Progenitor cell of endocrine pancreas (in vitro differentiated cells): ENCODE measurements around the gene PLSCR2. TPM values are rescaled to one million over a fixed set of nuclear protein-coding genes. Genes with fewer than 3 reads are reported as not detected.

Experiments used
- DNase-seq: peaks from one replicate; pipeline ENCODE4 v3.0.0; 2021; ENCODE audit warnings: low spot score; ENCODE audit not compliant: unreplicated experiment
- H3K27ac Mint-ChIP-seq: 2 replicates; pipeline ENCODE4 v1.8.0; 2021; ENCODE audit warnings: mild to moderate bottlenecking, moderate library complexity, mixed read lengths
- H3K27me3 Mint-ChIP-seq: 2 replicates; pipeline ENCODE4 v1.8.0; 2021; ENCODE audit warnings: mixed read lengths
- H3K36me3 Mint-ChIP-seq: 2 replicates; pipeline ENCODE4 v1.8.0; 2022; ENCODE audit warnings: mixed read lengths; ENCODE audit not compliant: insufficient read depth
- H3K4me1 Mint-ChIP-seq: 2 replicates; pipeline ENCODE4 v1.8.0; 2021; ENCODE audit warnings: low read depth, mixed read lengths
- H3K4me3 Mint-ChIP-seq: 2 replicates; pipeline ENCODE4 v1.8.0; 2021; ENCODE audit warnings: low read depth, mild to moderate bottlenecking, moderate library complexity, mixed read lengths
- H3K9me3 Mint-ChIP-seq: 2 replicates; pipeline ENCODE4 v1.8.0; 2021; ENCODE audit warnings: low read depth, mixed read lengths
- CTCF ChIP-seq: fragments of 200-600 bp; sonication (generic); IDR thresholded peaks from one replicate; pipeline ENCODE4 v1.5.0; 2021; ENCODE audit warnings: antibody characterized with exemption, mild to moderate bottlenecking; ENCODE audit not compliant: unreplicated experiment
- total RNA-seq: library from RNA; stranded (reverse); gene quantifications from 2 replicates; pipeline ENCODE4 v1.2.1, GENCODE V29; 2021

The PLSCR2 gene
- total RNA-seq, 1 donor from 2014 or later = not detected

- Mint-ChIP-seq H3K27ac (no peak overlapping the region), H3K9me3 (peaks cover 6% of the 10 kb centered on the region), H3K4me1 (no peaks in the 10 kb centered on the region), H3K36me3 (no peaks in the 10 kb centered on the region), H3K4me3 (no peak overlapping the region), H3K27me3 (no peaks in the 10 kb centered on the region)
- no peak for DNase-seq
- no peak for TF ChIP-seq CTCF
Observed at GRCh38 chr3:146432066-146432465, 37.3 kb downstream of the PLSCR2 start.

GRCh38 chr3:146431240-146431639 is 38.1 kb downstream of the PLSCR2 start:
- TF ChIP-seq CTCF = no peak
- Mint-ChIP-seq H3K27me3 (no peaks in the 10 kb centered on the region), H3K27ac (no peak overlapping the region), H3K9me3 (peaks cover 6% of the 10 kb centered on the region), H3K4me3 (no peak overlapping the region), H3K4me1 (no peaks in the 10 kb centered on the region), H3K36me3 (no peaks in the 10 kb centered on the region)
- no peak for DNase-seq

GRCh38 chr3:146425341-146425740 is 44.0 kb downstream of the PLSCR2 start:
- no peaks in the 10 kb centered on the region for H3K4me1 Mint-ChIP-seq
- TF ChIP-seq CTCF = no peak
- H3K4me3 Mint-ChIP-seq = no peak overlapping the region
- H3K9me3 Mint-ChIP-seq = peaks cover 6% of the 10 kb centered on the region
- no peaks in the 10 kb centered on the region for H3K36me3 Mint-ChIP-seq
- no peaks in the 10 kb centered on the region for H3K27me3 Mint-ChIP-seq
- H3K27ac Mint-ChIP-seq = no peak overlapping the region
- DNase-seq = no peak

- no peak for TF ChIP-seq CTCF
- Mint-ChIP-seq H3K4me3 (no peak overlapping the region), H3K36me3 (no peaks in the 10 kb centered on the region), H3K27me3 (no peaks in the 10 kb centered on the region), H3K9me3 (no peaks in the 10 kb centered on the region), H3K4me1 (no peaks in the 10 kb centered on the region), H3K27ac (no peak overlapping the region)
- DNase-seq = no peak
Observed at GRCh38 chr3:146421819-146422759, 47.3 kb downstream of the PLSCR2 start.

- no peak for DNase-seq
- no peaks in the 10 kb centered on the region for H3K27me3 Mint-ChIP-seq
- no peak overlapping the region for H3K4me3 Mint-ChIP-seq
- H3K9me3 Mint-ChIP-seq = peaks cover 14% of the 10 kb centered on the region
- no peak for TF ChIP-seq CTCF
- no peaks in the 10 kb centered on the region for H3K4me1 Mint-ChIP-seq
- H3K27ac Mint-ChIP-seq = no peak overlapping the region
- peaks cover 3% of the 10 kb centered on the region for H3K36me3 Mint-ChIP-seq
Observed at GRCh38 chr3:146416366-146416765, 53.0 kb downstream of the PLSCR2 start.
